Coronary artery (tissue), 2 donors: ENCODE measurements around the gene C1orf167.

Experiments used
- DNase-seq: peaks from one replicate; pipeline ENCODE4 v3.0.0-alpha.2; 2017; ENCODE audit warnings: low spot score
- H3K27ac ChIP-seq, 2 donors: fragments of 200-600 bp; sonication (generic); one replicate each; pipeline ENCODE4 v1.5.1; 2016 to 2019
- H3K4me3 ChIP-seq: fragments of 200-600 bp; sonication (generic); 2 replicates; pipeline ENCODE4 v1.5.1; 2016; ENCODE audit warnings: mild to moderate bottlenecking, moderate library complexity
- TF ChIP-seq, protein P1 (sequence below): fragments of 200-600 bp; sonication (generic); IDR thresholded peaks from one replicate; pipeline ENCODE4 v1.5.1; 2019; ENCODE audit warnings: antibody characterized with exemption

The C1orf167 gene

DNA sequence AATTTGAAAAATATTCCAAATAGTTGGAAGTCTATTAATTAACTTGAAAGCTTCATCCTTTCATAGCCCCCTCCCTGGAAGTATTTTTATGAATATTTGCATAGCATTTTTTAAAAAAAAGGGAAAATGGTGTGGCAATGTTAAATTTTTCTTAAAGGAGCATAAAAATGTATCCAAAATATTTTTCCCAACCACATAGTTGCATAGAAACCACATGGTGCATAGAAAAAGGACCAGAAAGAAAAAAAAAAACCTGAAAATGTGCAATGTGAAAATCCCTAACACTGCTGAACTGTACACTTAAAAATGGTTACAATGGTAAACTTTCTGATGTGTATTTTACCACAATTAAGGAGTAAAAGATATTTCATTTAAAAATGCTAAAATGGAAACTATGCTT lies 8.0 kb downstream of the C1orf167 start:
- Histone ChIP-seq H3K4me3 (no peak overlapping the region), H3K27ac (no peak overlapping the region)
- no peak for DNase-seq
- TF ChIP-seq, protein P1, sequence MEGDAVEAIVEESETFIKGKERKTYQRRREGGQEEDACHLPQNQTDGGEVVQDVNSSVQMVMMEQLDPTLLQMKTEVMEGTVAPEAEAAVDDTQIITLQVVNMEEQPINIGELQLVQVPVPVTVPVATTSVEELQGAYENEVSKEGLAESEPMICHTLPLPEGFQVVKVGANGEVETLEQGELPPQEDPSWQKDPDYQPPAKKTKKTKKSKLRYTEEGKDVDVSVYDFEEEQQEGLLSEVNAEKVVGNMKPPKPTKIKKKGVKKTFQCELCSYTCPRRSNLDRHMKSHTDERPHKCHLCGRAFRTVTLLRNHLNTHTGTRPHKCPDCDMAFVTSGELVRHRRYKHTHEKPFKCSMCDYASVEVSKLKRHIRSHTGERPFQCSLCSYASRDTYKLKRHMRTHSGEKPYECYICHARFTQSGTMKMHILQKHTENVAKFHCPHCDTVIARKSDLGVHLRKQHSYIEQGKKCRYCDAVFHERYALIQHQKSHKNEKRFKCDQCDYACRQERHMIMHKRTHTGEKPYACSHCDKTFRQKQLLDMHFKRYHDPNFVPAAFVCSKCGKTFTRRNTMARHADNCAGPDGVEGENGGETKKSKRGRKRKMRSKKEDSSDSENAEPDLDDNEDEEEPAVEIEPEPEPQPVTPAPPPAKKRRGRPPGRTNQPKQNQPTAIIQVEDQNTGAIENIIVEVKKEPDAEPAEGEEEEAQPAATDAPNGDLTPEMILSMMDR, result no peak

DNA sequence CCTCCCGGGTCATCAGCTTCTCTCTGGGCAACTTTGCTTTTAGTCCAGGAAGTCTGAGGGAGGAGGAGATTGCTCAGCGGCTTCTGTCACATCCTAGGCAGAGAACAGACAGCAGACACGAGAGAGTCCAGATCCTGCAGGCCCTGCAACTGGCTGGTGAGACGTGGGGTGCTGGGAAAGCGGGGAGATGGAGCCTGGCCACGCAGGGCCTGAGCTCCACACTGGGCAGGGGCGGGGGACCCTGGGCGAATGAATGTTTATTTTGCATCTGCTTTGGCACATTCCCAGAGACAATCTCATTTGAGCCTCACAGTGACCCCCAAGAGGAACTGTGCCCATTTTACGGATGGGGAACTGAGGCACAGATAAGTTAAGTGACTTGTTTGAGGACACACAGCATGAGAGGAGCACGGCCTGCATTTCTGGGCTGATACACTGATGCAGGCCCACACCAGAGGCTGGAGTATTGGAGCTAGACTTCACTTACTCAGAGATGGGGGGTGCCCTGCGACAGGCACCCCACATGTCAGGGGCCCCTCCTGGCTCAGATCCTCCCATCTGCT lies 9.6 kb downstream of the C1orf167 start:
- H3K4me3 ChIP-seq, result no peak overlapping the region
- TF ChIP-seq, protein P1, result no peak
- no peak overlapping the region for H3K27ac ChIP-seq
- no peak for DNase-seq

GRCh38 chr1:11772458-11772857 lies 10.5 kb downstream of the C1orf167 start:
- Histone ChIP-seq H3K4me3 (no peak overlapping the region), H3K27ac (no peak overlapping the region)
- no peak for DNase-seq
- TF ChIP-seq, protein P1, result no peak

GRCh38 chr1:11774753-11775152 lies 12.8 kb downstream of the C1orf167 start:
- Histone ChIP-seq H3K27ac (no peak overlapping the region), H3K4me3 (no peak overlapping the region)
- TF ChIP-seq, protein P1, result no peak
- no peak for DNase-seq

GRCh38 chr1:11777658-11778322 lies 15.8 kb downstream of the C1orf167 start:
- no peak for DNase-seq
- no peak overlapping the region for H3K27ac ChIP-seq
- H3K4me3 ChIP-seq, result no peak overlapping the region
- TF ChIP-seq, protein P1, result no peak

DNA sequence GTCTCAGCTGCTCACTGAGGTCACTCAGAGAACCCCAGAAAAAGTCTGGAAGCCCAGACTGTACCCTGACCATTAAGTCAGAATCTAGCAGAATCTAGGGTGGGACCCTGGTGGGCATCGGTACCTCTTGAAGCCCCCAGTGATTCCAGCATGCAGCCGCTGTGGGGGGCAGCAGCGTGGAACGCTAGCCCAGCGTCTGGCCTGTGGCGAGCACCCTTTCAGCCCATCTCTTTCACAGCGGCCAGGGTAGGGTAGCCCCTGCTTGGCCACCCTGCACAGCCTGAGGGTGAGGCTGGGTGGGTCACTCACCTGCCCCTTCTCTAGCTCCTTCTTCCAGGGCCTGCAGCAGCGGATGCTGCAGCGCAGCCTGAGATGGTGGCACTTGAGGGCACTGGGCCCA lies 16.3 kb downstream of the C1orf167 start:
- TF ChIP-seq, protein P1, result no peak
- DNase-seq, result no peak

More for the DNA sequence above, 16.3 kb downstream of the C1orf167 start:
- H3K27ac ChIP-seq, result no peak overlapping the region
- H3K4me3 ChIP-seq, result no peak overlapping the region
